Neural progenitor cell (in vitro differentiated cells): ENCODE data around the gene COL8A2. TPM values are rescaled to one million over a fixed set of nuclear protein-coding genes. Genes with fewer than 3 reads are reported as not detected.
A peak's percentile ranks its signal among the peaks of the same experiment; 100 is the strongest.

Experiments
- DNase-seq: peaks from one replicate; pipeline ENCODE4 v3.0.0-alpha.2; 2016; ENCODE audit warnings: low spot score
- H2AFZ ChIP-seq: fragments of 200-600 bp; sonication (generic); replicated peaks from 2 replicates; pipeline ENCODE4 v1.6.1; 2016; ENCODE audit warnings: antibody characterized with exemption
- H3F3A ChIP-seq: fragments of 200-600 bp; sonication (generic); 2 replicates; pipeline ENCODE4 v1.6.1; 2016; ENCODE audit warnings: antibody characterized with exemption, low read depth
- H3K27ac ChIP-seq: fragments of 200-600 bp; sonication (generic); 2 replicates; pipeline ENCODE4 v1.5.1; 2016; ENCODE audit warnings: mild to moderate bottlenecking
- H3K27me3 ChIP-seq: fragments of 200-600 bp; sonication (generic); 2 replicates; pipeline ENCODE4 v1.6.1; 2016; ENCODE audit warnings: mild to moderate bottlenecking, moderate library complexity
- H3K36me3 ChIP-seq: fragments of 200-600 bp; sonication (generic); 2 replicates; pipeline ENCODE4 v1.5.1; 2016
- H3K4me1 ChIP-seq: fragments of 200-600 bp; sonication (generic); 2 replicates; pipeline ENCODE4 v1.6.1; 2016; ENCODE audit warnings: mixed run types
- H3K4me2 ChIP-seq: fragments of 200-600 bp; sonication (generic); 2 replicates; pipeline ENCODE4 v1.6.1; 2016
- H3K4me3 ChIP-seq: fragments of 200-600 bp; sonication (generic); 2 replicates; pipeline ENCODE4 v1.5.1; 2016
- H3K79me2 ChIP-seq: fragments of 200-600 bp; sonication (generic); 2 replicates; pipeline ENCODE4 v1.6.1; 2016; ENCODE audit warnings: low read depth
- H3K9ac ChIP-seq: fragments of 200-600 bp; sonication (generic); 2 replicates; pipeline ENCODE4 v1.6.1; 2016
- H3K9me3 ChIP-seq: fragments of 200-600 bp; sonication (generic); 2 replicates; pipeline ENCODE4 v1.5.1; 2016; ENCODE audit warnings: low read depth
- H4K20me1 ChIP-seq: fragments of 200-600 bp; sonication (generic); 2 replicates; pipeline ENCODE4 v1.6.1; 2016; ENCODE audit warnings: low read depth
- H3K27ac Mint-ChIP-seq: 3 replicates; pipeline ENCODE4 v1.8.0; 2021; ENCODE audit warnings: mixed read lengths
- H3K27me3 Mint-ChIP-seq: 2 replicates; pipeline ENCODE4 v1.8.0; 2022; ENCODE audit warnings: low read depth, mild to moderate bottlenecking, inconsistent platforms, moderate library complexity, mixed read lengths; ENCODE audit not compliant: insufficient read depth
- H3K36me3 Mint-ChIP-seq: 3 replicates; pipeline ENCODE4 v1.8.0; 2021; ENCODE audit warnings: mixed read lengths
- H3K4me1 Mint-ChIP-seq: 3 replicates; pipeline ENCODE4 v1.8.0; 2021; ENCODE audit warnings: mixed read lengths
- H3K4me3 Mint-ChIP-seq: 3 replicates; pipeline ENCODE4 v1.8.0; 2021; ENCODE audit warnings: mild to moderate bottlenecking, moderate library complexity, mixed read lengths
- H3K9me3 Mint-ChIP-seq: 3 replicates; pipeline ENCODE4 v1.8.0; 2020; ENCODE audit warnings: mixed read lengths
- CTCF ChIP-seq: fragments of 200-600 bp; sonication (generic); IDR thresholded peaks from 2 replicates; pipeline ENCODE4 v1.5.1; 2017; ENCODE audit warnings: antibody characterized with exemption, mild to moderate bottlenecking
- EZH2 ChIP-seq: fragments of 200-600 bp; sonication (generic); IDR thresholded peaks from 2 replicates; pipeline ENCODE4 v1.6.1; 2017; ENCODE audit warnings: antibody characterized with exemption, mild to moderate bottlenecking, moderate library complexity
- EZH2phosphoT487 ChIP-seq: fragments of 200-600 bp; sonication (generic); IDR thresholded peaks from 2 replicates; pipeline ENCODE4 v1.6.1; 2017; ENCODE audit warnings: antibody characterized with exemption
- total RNA-seq: library from RNA; depleted of rRNA; stranded (reverse); fragments of >200 nt; gene quantifications from 2 replicates; pipeline ENCODE4 v1.2.3, GENCODE V29; 2015; ENCODE audit warnings: low replicate concordance

COL8A2 gene
- total RNA-seq, 1 donor from 2014 or later = not detected

- no peaks in the 10 kb centered on the region for H4K20me1 ChIP-seq
- no peak overlapping the region for H3K27ac ChIP-seq
- H3F3A ChIP-seq = no peaks in the 10 kb centered on the region
- Mint-ChIP-seq H3K36me3 (no peaks in the 10 kb centered on the region), H3K4me1 (peaks cover 12% of the 10 kb centered on the region), H3K4me3 (no peak overlapping the region), H3K27ac (peak overlapping the region; percentile 8), H3K9me3 (no peaks in the 10 kb centered on the region), H3K27me3 (peaks cover 10% of the 10 kb centered on the region)
- no peak overlapping the region for H3K9ac ChIP-seq
- H2AFZ ChIP-seq = no peak overlapping the region
- H3K4me3 ChIP-seq = no peak overlapping the region
- TF ChIP-seq EZH2 (no peak), EZH2phosphoT487 (no peak), CTCF (no peak)
- DNase-seq = no peak
- H3K27me3 ChIP-seq = no peaks in the 10 kb centered on the region
- H3K9me3 ChIP-seq = no peaks in the 10 kb centered on the region
- H3K36me3 ChIP-seq = no peaks in the 10 kb centered on the region
- no peaks in the 10 kb centered on the region for H3K79me2 ChIP-seq
- H3K4me1 ChIP-seq = no peaks in the 10 kb centered on the region
- no peak overlapping the region for H3K4me2 ChIP-seq
Measured at GRCh38 chr1:36109041-36109679, 15.9 kb downstream of the COL8A2 start.

DNA sequence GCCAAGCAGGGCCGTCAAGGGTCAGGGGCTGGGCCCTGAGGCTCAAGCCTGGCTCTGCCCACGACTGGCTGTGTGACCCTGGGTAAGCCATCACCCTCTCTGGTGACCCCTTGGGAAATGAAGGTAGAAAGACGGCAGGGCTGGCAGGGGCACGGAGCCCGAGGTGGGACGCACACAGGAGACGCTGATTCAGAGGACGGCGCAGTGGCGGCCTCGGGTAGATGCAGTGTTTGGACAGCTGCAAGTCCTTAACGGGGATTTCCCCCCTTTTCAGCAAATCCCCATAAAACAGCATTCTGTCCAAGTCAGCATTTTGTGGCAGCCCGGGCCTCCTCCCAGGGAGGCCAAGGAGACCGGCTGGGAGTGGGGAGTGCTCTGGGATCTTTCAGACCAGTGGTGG, 16.7 kb downstream of the COL8A2 start:
- no peaks in the 10 kb centered on the region for H3K36me3 ChIP-seq
- Mint-ChIP-seq H3K27ac (no peak overlapping the region), H3K4me1 (peaks cover 8% of the 10 kb centered on the region), H3K9me3 (no peaks in the 10 kb centered on the region), H3K4me3 (no peak overlapping the region), H3K36me3 (no peaks in the 10 kb centered on the region), H3K27me3 (peaks cover 11% of the 10 kb centered on the region)
- no peak overlapping the region for H3K9ac ChIP-seq
- no peak for TF ChIP-seq CTCF
- TF ChIP-seq EZH2 = no peak
- no peak for TF ChIP-seq EZH2phosphoT487
- H3F3A ChIP-seq = no peaks in the 10 kb centered on the region
- H3K79me2 ChIP-seq = no peaks in the 10 kb centered on the region
- no peaks in the 10 kb centered on the region for H4K20me1 ChIP-seq
- H3K9me3 ChIP-seq = no peaks in the 10 kb centered on the region
- H3K4me2 ChIP-seq = no peak overlapping the region
- no peaks in the 10 kb centered on the region for H3K4me1 ChIP-seq
- no peaks in the 10 kb centered on the region for H3K27me3 ChIP-seq
- no peak overlapping the region for H2AFZ ChIP-seq
- no peak overlapping the region for H3K4me3 ChIP-seq
- DNase-seq = no peak
- H3K27ac ChIP-seq = no peak overlapping the region

GRCh38 chr1:36107394-36107793, 17.6 kb downstream of the COL8A2 start:
- no peak for DNase-seq
- Histone ChIP-seq H3K36me3 (no peaks in the 10 kb centered on the region), H2AFZ (no peak overlapping the region), H3K9ac (no peak overlapping the region), H3K4me2 (no peak overlapping the region), H3K79me2 (no peaks in the 10 kb centered on the region), H3K27ac (no peak overlapping the region), H3K4me3 (no peak overlapping the region), H4K20me1 (no peaks in the 10 kb centered on the region), H3K27me3 (no peaks in the 10 kb centered on the region), H3K4me1 (no peaks in the 10 kb centered on the region), H3K9me3 (no peaks in the 10 kb centered on the region), H3F3A (no peaks in the 10 kb centered on the region)
- H3K9me3 Mint-ChIP-seq = no peaks in the 10 kb centered on the region
- peaks cover 8% of the 10 kb centered on the region for H3K27me3 Mint-ChIP-seq
- no peak for TF ChIP-seq EZH2phosphoT487
- TF ChIP-seq CTCF = no peak
- TF ChIP-seq EZH2 = no peak
- no peak overlapping the region for H3K4me3 Mint-ChIP-seq
- no peaks in the 10 kb centered on the region for H3K36me3 Mint-ChIP-seq
- no peak overlapping the region for H3K27ac Mint-ChIP-seq
- H3K4me1 Mint-ChIP-seq = peaks cover 4% of the 10 kb centered on the region
